ENCODE data around the gene PCDHGB1.
"Not testable (repeated sequence)": the region's sequence is repeated elsewhere in the genome, so short reads cannot be mapped to it uniquely, and the experiment has no call there.

- TF ChIP-seq CTCF (IDR thresholded peaks at IDR 0.05 in 2 of 3, conservative IDR thresholded peaks at IDR 0.05 in 1 of 3; ENCODE audit: borderline replicate concordance in 1 of 3, insufficient read depth in 1 of 3, low read depth in 2 of 3, low read length in 2 of 3); CEBPB (IDR thresholded peaks at IDR 0.05; ENCODE audit: low read depth); EZH2phosphoT487 (IDR thresholded peaks at IDR 0.05; ENCODE audit: borderline replicate concordance); TCF7L2 (IDR thresholded peaks at IDR 0.05; ENCODE audit: borderline replicate concordance, extremely low read depth, insufficient read depth, insufficient read length); EZH2 (IDR thresholded peaks at IDR 0.05); RAD21 (IDR thresholded peaks at IDR 0.05; ENCODE audit: low read depth); MAX (IDR thresholded peaks at IDR 0.05); POLR2A (IDR thresholded peaks at IDR 0.05; ENCODE audit: borderline replicate concordance, extremely low read depth, insufficient read depth, insufficient read length); SP1 (IDR thresholded peaks at IDR 0.05; ENCODE audit: low read depth): not testable (repeated sequence)
These were observed 3.9 kb upstream of the PCDHGB1 start for GRCh38 chr5:141346017-141346416.
